ENCODE results near the gene TOGARAM2.

Gene TOGARAM2

GRCh38 chr2:29053223-29053622 is 72.1 kb downstream of the TOGARAM2 start:
- DNase-seq (ENCODE audit: low read depth in 2 of 2): no peak

- no peak for DNase-seq (ENCODE audit: low read depth in 2 of 2)
Observed at GRCh38 chr2:29053670-29054400, 72.7 kb downstream of the TOGARAM2 start.

DNA sequence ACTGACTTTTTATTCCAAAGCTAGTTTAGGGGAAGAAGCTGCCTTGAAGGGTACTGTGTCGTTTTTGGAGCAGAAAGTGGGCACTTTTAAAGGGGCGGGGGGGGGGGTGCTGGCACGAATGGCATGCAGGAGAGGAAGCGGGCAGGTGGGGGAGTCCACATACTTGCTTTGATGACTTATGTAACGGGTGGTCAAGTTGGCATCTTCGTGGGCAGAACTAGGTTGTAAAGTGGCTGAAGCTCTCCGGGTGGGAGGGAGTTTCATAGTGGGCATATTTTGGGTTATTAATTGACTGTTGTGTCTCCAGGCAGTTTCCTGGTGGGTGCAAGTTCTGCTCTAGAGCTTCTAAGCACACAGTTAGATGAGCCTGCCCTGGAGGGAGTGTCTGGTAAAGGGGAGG is 73.3 kb downstream of the TOGARAM2 start:
- no peak for DNase-seq (ENCODE audit: low read depth in 2 of 2)

DNA sequence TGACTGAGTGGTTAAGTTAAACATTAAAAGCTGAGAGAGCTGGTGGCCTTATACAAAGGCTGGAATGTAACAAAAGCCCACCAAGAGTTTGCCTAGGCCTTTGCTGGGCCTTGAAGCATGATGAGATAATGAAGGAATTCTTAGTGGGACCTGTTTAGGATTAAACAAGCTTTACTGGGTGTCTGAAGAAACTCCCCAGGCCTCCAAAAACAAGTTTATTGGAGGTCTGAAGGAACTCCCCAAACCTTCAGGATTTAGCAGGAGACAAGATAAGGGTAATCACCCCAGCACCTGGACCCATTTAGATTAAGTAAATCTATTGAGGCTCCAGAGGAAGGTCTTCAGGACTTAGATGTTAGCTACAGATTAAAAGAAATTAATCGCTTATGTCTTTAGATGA is 74.5 kb downstream of the TOGARAM2 start:
- no peak for DNase-seq (ENCODE audit: low read depth in 2 of 2)

GRCh38 chr2:29056452-29056851 is 75.4 kb downstream of the TOGARAM2 start:
- DNase-seq (ENCODE audit: low read depth in 2 of 2): no peak

DNA sequence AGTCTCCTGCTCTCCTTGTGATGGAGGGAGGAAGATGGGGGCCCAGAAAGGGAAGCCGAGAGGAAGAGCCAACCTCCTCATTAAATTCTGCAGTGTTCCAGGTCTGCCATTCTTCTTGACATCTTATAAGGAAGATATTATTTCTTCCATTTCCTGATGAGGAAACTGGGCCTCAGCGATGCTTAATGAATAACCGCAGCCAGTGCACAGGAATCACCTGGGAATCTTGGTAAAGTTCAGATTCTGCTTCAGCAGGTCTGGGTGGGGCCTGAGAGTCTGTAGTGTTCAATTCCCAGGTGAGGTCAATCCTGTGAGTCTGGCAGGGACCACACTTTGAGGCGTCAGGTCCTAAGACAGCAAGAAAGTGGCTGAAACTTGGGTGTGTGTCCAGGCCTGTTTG is 75.9 kb downstream of the TOGARAM2 start:
- DNase-seq (ENCODE audit: low read depth in 2 of 2): no peak

DNA sequence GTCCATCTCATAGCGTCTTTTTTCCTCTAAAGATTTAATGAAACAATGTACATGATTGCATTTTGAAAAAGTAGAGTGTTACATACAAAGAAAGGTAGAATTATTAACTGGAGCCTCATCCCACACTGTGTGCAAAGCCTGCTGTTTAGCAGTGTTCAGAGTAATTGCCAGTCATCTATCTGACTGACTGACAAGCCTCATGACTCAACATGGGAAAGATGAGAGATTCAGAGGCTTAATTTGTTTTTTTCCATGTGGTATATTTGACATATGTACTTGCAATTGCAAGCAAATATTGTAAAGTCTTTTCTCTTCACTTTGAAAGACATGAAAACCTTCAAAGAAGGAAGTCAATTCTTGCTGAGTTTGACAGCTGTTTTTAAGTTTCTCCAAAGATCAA is 78.5 kb downstream of the TOGARAM2 start:
- DNase-seq (ENCODE audit: low read depth in 2 of 2): no peak

- DNase-seq (ENCODE audit: low read depth in 2 of 2): no peak
Observed at GRCh38 chr2:29060441-29060840, 79.3 kb downstream of the TOGARAM2 start.

DNA sequence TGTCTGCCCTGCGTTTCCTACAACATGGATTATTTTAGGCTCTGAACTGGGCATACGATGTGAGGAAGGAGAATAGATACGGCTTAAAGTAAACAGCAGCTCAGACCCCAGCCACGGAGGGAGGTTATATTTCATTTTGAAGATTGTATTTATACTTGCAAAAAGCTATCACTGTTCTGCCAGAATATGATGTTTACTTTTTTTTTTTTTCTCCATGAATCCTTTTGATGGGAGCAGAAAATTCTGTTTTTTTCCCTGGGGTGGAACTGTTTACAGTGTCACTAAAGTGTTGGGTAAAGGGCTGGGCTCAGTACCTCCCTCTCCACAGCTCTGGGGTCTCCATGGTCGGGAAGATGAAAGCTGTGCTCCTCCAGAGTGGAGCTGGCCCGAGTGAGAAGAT is 80.1 kb downstream of the TOGARAM2 start:
- no peak for DNase-seq (ENCODE audit: low read depth in 2 of 2)

GRCh38 chr2:29061616-29062015 is 80.5 kb downstream of the TOGARAM2 start:
- no peak for DNase-seq (ENCODE audit: low read depth in 2 of 2)

- DNase-seq (ENCODE audit: low read depth in 2 of 2): no peak
Observed at GRCh38 chr2:29062371-29062770, 81.3 kb downstream of the TOGARAM2 start.

DNA sequence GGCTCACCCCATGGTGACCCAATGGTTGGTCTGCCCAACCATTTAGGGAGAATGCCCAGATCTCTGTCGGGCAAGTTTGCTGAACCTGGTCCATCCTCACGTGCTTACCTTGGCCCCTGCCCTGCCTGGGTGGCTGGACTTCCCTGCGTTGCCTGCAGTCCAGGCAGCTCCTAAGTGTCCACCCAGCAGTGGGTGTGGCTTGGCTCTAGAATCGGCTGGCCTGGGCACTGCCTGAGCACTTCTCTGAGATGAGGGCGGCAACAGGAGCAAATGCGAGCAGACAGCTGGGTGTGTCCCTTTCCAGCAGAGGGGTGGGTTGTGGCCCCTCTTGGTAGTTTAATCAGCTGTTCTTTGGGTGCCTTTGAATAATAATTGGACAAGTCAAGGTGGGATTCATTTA is 82.0 kb downstream of the TOGARAM2 start:
- no peak for DNase-seq (ENCODE audit: low read depth in 2 of 2)

- no peak for DNase-seq (ENCODE audit: low read depth in 2 of 2)
Observed at GRCh38 chr2:29063646-29064345, 82.7 kb downstream of the TOGARAM2 start.

- DNase-seq (ENCODE audit: low read depth in 2 of 2): no peak
Observed at GRCh38 chr2:29064346-29064715, 83.2 kb downstream of the TOGARAM2 start.

GRCh38 chr2:29064746-29065067 is 83.6 kb downstream of the TOGARAM2 start:
- no peak for DNase-seq (ENCODE audit: low read depth in 2 of 2)

DNA sequence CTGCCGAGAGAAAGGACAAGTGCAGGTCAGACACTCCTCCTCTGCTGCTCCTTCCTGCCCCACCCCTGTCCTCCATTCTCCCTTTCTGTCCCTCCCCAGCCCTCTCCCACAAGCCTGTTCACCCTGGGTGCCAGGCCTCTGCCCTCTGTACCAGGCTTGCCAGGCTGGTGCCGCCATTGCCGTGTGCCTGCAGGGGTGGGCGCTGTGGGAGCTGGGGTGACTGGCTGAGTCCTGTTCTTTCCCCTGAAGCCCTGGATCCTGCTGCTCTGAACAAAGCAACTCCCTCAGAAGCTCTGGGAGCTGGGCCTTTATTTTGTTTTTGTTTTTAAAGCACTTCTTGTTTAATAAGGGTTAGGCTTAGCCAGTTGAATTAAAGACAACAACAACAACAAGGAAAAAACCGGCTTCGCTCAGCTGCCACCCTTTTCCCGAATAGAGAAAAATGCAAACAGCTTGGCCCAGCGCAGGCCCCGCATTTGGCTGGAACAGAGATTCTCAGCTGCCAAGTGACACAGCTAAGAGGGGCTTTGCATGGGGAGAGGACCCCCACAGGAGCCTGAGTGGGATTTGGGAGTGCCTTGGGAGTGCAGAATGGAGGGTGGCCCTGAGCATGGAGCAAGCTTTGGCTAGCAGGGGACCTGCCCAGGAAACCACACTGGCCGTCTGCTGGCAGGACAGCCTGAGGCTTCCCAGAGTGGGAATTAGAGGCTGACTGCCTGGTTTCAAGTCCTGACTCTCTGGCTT is 84.1 kb downstream of the TOGARAM2 start:
- DNase-seq (ENCODE audit: low read depth in 2 of 2): no peak

DNA sequence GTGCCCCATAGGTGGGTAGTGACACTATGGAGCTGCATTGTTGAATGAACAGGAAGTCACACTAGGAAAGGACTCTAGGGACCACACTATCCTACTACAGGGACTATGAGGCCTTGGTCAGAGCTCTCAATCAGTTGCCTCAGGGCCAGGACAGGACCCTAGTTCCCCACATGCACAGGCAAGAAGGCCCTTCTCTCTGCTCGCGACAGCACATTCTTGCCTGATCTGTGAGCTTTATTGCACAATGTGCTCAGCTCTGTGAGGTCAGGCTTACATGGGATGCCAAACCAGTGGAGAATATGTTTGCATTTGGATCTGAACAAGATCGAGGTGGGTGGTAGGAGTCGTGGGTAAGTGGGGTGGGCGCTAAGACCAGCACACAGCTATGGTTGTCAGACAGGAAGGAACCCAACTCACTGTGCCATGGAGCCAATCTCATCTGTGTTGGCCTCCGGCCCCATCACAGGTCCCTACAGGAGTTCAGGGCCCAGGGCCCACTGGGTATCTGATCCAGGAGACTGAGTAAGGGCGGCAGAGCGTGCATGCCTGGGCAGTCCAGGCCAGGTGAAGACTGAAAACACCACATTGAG is 85.3 kb downstream of the TOGARAM2 start:
- DNase-seq (ENCODE audit: low read depth in 2 of 2): no peak

DNA sequence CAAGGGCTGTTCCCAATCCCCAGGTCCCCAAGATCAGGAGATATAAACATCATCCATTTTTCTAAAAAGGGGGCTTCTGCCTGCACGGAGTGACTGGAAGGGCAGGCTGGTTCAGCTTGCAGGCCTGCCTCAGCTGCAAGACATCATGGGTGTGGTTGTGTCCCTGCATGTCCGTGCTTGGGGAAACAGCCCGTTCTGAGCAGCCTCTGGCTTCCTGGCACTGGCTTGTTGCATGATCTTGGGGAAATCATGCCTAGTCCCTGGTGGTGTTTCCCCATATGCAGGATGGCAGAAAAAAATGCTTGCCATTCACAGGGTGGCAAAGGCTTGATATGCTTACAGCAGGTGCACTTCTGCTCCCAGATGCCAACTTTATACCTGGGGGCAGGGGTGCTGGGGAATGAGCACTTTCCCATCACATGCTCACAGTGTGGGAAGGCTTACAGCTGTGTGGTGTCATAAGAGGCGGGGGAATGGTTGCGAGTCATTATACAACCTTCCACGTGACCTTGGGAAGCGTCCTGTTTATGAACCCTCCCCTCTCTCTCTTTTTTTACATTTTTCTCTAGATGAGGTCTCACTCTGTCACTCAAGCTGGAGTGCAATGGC is 86.0 kb downstream of the TOGARAM2 start:
- no peak for DNase-seq (ENCODE audit: low read depth in 2 of 2)

- no peak for DNase-seq (ENCODE audit: low read depth in 2 of 2)
Observed at GRCh38 chr2:29068513-29068912, 87.4 kb downstream of the TOGARAM2 start.

DNA sequence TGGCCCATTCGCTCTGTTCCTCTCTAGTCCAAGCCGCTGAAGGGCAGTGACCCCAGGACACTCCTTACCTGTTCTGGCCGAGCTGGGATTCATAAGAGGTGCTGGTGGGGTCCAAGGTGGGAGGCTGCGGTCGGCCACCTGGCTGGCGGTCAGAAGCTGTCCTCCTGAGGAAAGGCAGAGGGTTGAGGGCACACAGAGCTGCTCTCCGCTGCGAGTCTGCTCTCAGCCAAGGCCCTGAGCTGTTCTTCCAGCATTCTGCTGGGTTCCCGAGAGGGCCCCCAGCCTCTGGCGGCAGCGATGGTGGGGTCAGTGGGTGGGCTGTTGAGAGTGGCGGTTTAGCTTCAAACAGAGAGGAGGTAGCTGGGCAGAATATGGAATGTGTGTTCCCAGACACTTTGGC is 89.4 kb downstream of the TOGARAM2 start:
- no peak for DNase-seq (ENCODE audit: low read depth in 2 of 2)

GRCh38 chr2:29071032-29071975 is 90.2 kb downstream of the TOGARAM2 start:
- no peak for DNase-seq (ENCODE audit: low read depth in 2 of 2)
